Head of caudate nucleus (tissue), 42 donors: ENCODE results near the gene PRPF38B.
A peak's percentile ranks its signal among the peaks of the same experiment; 100 is the strongest.

Experiments used
- DNase-seq, 42 donors: peaks; one replicate each; pipeline versions ENCODE4 v3.0.0 to v3.0.0-alpha.2; 2020 to 2021; ENCODE audit warnings: mixed read lengths in 7 of 42
- intact Hi-C: fragments of 100-400 bp; cut with DNase I; formaldehyde crosslinking; loops from one replicate; pipeline ENCODE4 v1.15.0; 2022

The PRPF38B gene

GRCh38 chr1:108708691-108709660 is 16.9 kb downstream of the PRPF38B start:
- intact Hi-C loops: no loop called here
- peak in 5 of 42 donors; percentile 8 to 54 (median 25) for DNase-seq

- intact Hi-C loops: no loop called here
- no peak for DNase-seq
These were observed 20.6 kb downstream of the PRPF38B start, which contains the start of gene FNDC7 for GRCh38 chr1:108712606-108713150. TSS of gene FNDC7 (plus strand) at chr1:108712908. CDS start at chr1:108712934, 26 bp downstream.

DNA sequence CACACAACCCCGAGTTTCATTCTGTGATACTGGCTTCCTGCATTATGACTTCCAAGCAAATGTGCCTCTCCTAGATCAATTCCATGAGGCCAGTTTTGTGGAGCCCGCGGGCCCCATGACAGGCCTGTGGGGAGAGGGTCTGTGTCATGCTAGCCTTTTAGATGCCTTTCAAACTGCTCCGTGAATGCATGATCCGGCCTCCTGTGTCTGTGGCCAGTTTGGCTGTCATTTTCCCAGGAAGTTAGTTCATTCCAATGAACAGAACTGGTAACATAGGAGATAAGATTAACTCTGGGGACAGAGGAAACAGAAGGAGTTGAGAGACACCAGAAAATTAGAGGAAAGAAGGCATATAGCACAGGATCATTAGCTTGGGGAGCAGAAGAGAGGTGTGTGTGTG is 23.8 kb downstream of the PRPF38B start:
- intact Hi-C loops: no loop called here
- no peak for DNase-seq

- DNase-seq: peak in 1 of 42 donors; percentile 10
- intact Hi-C loops: no loop called here
These were observed 24.5 kb downstream of the PRPF38B start for GRCh38 chr1:108716437-108717230.

GRCh38 chr1:108717774-108718316 is 25.7 kb downstream of the PRPF38B start:
- DNase-seq: peak in 6 of 42 donors; percentile 12 to 35 (median 22)

DNA sequence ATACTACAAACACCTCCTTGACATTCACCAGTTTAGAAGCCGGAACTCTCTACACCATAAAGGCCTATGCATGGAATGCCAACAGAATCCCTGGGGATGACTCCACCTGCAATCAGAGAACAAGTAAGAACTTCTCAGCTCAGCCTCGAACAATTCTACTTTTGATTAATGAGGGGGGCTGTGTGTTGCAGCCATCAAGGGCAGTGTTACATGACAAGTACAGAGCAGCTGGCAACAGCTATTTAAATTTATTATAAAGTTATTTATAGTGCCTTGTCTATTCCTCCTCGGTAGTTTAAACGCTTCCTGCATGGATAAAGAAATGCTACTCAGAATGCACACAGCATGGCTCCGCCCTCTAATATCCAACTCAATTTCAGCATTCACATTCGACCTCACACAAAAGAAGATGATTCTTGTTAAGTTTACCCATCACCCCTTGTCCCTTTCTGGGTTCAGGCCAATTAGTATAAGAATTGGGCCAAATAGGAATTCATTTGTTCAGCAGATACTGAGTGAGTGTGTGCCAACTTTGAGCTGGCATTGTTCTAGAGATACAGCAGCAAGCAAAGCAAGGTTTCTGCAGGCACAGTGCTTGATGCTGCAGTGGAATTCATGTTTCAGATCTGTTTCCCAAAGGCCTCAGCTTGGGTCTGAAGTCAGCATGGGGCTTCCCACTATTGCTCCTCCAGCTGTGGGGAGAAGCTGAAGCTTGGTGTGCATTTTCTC is 27.0 kb downstream of the PRPF38B start:
- intact Hi-C loops: no loop called here
- DNase-seq: peak in 1 of 42 donors; percentile 49

More at GRCh38 chr1:108717774-108718316, 25.7 kb downstream of the PRPF38B start:
- intact Hi-C loops: no loop called here

DNA sequence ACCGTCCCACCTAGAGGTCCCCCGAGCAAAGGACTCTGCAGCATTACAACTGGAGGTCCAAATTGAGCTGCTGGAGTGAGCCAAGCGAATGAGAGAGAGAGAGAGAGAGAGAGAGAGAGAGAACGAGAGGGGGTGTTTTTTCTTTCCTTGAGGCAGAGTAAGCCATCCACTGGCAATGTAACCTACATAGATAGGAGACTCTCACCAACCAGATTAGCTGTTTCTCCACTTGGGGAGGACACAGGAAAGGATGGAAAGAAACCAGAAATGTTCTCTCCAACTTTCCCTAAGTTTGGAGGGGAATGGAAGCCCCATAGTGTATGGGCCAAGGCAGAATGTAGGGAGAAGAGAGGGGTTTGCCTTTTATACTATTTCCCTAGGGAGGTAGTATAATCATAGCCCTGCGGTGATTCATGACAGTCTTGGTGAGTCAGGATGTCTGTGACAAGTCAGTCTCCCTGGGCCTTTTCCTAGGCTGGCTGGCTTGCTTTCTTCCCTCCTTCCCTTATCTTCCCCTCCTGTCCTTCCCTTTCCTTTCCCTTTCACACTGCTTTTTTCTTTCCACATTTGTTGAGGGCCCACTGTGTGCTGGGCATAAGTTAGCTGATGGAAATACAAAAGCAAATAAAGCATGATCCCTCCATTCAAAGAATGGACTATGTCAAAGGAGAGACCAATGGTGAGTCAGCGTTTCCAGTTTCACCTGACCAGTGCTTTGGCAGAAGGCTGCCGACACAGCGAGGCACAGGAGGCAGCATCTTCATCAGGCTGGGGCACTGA is 27.7 kb downstream of the PRPF38B start:
- intact Hi-C loops: no loop called here

DNA sequence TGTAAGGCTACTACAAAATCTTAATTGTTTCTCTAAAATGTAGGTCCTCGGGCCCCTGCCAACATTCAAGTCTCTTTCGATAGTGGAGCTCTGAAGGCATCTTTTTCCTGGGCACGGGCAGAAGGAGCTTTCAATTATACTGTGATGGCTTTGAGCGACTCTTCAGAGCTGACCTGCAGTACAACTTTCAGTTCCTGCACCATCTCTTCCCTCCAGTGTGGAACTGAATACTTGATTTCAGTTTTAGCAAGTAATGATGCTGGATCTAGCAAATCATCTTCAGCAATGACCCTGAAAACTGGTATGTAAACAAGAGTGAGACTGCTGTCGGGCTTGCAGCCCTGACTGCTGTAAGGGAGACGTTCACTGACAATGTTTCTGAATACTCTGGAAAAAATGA is 30.2 kb downstream of the PRPF38B start:
- DNase-seq: peak in 3 of 42 donors; percentile 16 to 30 (median 28)
- intact Hi-C loops: no loop called here

More for the DNA sequence above, 27.7 kb downstream of the PRPF38B start:
- DNase-seq: peak in 2 of 42 donors; percentile 12 to 52

DNA sequence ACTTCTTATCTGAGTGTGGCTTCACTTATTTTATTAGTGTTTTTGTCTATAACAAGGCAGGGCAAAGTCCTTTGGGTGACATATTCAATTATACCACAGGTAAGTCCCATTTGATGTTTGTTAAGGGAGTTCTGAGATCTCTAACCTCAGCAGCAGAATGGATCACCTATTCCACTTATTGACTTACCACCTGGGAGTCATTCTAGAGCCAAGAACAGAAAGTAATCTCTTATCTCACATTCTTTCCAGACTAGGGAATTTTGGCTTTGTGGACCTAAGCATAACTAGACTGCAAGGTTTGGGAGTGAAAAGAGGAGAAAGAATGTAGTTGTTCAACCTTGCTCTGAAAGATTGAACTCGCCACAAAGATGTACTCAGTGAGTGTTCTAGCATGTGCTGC is 33.8 kb downstream of the PRPF38B start:
- intact Hi-C loops: no loop called here
- DNase-seq: no peak

DNA sequence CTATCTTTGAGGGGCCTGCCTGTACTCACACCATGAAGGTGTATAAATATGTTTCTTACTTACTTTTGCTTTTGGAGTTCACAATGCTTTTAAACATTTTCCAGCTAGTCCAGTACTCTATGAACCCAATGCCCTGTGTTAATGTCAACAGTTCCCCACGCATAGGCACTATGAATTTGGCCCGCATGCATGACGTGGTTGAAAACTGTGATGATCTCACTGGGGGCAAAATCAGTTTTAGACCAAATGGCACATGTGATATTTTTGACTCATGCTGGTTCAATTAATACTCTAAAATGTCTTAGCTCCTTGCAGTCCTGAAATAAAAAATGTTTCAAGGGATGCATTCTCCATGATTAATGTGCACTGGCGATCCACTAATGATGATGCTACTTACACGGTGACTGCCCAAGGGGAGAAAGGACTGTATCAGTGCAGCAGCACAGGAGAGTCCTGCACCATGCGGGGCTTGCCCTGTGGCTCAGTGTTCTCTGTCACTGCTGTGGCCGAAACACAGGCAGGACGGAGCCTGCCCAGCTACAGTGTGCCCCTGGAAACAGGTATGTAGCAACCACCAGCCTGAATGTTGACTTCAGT is 36.3 kb downstream of the PRPF38B start:
- no peak for DNase-seq
- intact Hi-C loops: no loop called here

- DNase-seq: no peak
- intact Hi-C loops: no loop called here
These were observed 37.4 kb downstream of the PRPF38B start for GRCh38 chr1:108729481-108729880.

DNA sequence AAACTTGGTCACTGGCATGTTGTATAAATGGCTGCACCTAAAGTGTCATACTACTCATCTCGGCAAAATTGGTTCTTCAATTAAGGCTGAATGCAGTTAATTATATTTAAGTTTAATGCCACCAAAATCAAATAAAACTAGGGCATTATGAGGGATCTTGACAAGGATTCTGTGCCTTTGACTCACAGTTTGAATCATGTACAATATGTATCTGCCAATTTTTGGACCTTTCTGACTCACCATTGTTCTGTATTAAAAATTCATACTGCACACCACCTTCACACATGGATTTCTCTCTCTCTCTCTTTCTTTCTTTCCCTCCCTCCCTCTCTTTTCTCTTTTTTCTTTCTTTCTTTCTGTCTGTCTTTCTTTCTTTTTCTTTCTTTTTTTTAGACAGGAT is 40.3 kb downstream of the PRPF38B start:
- no peak for DNase-seq
- intact Hi-C loops: no loop called here

GRCh38 chr1:108734171-108734865 is 42.2 kb downstream of the PRPF38B start:
- intact Hi-C loops: no loop called here
- DNase-seq: peak in 9 of 42 donors; percentile 28 to 61 (median 38)

DNA sequence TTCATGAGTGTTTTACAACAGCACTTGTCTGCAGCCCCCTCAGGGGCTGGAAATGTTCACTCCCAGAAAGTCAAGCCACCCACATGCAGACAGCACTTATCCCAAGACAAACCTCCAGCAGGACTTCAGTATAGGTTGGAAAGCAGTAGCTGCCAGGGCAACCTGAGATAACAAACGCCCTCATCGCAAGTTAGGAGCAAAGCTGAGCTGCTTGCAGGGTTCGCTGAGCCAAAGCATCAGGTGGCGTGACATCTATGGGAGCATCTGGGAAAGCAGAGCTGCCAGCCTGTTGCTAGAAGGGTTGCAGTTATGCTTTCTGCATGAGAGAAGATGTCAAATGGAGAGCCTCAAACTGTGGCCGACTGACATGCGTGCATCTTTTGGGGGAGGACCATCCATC is 50.1 kb downstream of the PRPF38B start:
- intact Hi-C loops: no loop called here
- peak in 23 of 42 donors; percentile 20 to 80 (median 43) for DNase-seq

DNA sequence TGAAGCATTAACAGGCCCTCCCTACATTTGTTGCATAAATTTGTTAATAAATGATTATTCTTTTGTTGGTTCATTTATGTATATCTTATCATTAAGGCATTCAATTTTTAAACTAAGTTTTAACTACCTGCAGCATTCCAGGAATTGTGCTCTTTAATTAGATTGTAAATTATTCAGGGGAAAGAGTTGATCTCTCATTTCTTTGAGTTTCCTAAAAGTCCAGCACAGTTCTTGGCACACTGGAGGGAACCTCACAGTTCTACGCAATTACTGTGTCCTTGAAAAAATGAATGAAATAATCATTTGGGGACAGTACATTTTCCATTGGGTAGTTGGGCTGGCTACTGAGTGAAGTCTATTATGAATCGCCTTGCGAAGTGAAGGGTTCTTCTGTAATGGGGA is 53.9 kb downstream of the PRPF38B start:
- DNase-seq: no peak
- intact Hi-C loops: loop anchor here (2.0 to 5.0 kb wide), 3 partner anchors 53 to 151 kb away; partner anchors contain the start of gene PRPF38B

DNA sequence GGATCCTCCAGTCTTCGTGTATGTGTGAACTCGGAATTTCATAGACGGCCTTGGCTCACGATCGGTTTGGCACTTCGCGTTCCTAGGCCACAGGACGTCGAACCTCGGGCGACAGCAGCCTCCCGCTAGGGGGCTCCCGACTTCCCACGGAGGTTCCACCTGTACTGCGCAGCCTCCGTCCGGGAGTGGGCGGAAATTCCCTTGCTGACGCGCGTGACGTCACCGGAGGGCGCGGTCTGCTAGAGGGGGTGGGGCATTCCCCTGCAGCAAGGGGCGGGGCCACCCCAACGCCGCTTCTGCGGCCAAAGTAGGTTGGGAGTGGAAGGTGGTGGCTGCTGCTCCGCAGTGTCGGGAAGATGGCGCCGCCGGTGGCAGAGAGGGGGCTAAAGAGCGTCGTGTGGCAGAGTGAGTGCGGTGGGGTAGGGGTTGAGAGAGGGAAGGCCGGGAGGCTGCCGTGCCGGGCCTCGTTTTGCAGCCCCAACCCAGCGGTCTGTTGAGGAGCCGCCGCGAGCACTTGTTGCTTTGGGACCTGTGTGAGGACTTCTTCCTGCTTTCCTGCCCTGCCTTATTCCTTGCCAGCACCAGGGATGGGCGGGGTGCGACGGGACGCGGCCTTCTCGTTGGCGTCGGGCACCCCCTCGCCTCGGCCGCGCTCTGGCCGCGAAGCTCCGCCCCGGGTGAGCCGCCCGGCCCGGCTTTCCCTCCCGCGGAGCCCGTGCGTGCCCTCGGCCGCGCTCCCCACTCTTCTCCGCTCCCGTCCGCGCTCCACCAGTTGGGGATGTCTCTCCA is 54.5 kb downstream of the PRPF38B start, which contains the start of gene STXBP3:
TSS of gene STXBP3 (plus strand) at position 293 of the 789 bp plus-strand sequence. CDS start at position 357, 64 bp downstream.
- intact Hi-C loops: loop anchor here (2.0 to 5.0 kb wide), 3 partner anchors 54 to 151 kb away; partner anchors contain the start of gene PRPF38B
- DNase-seq: peak; percentile 97 to 100 (median 99)
